ENCODE results near the gene FKBP15. TPM values are rescaled to one million over a fixed set of nuclear protein-coding genes. Genes with fewer than 3 reads are reported as not detected.
"Not testable (repeated sequence)": the region's sequence is repeated elsewhere in the genome, so short reads cannot be mapped to it uniquely, and the experiment has no call there.

FKBP15 gene
- total RNA-seq, 4 donors from 2014 or later, result 20.5 to 42.3 (median 32.0) TPM

- no peak for DNase-seq (ENCODE audit: low spot score)
- ATAC-seq (ENCODE audit: low FRiP score), result no peak
- no peak for TF ChIP-seq CTCF (IDR thresholded peaks at IDR 0.05)
These were observed 68.4 kb downstream of the FKBP15 start for GRCh38 chr9:113152699-113153098.

- DNase-seq (ENCODE audit: low spot score) (no peak), ATAC-seq (ENCODE audit: low FRiP score) (no peak)
- TF ChIP-seq CTCF (IDR thresholded peaks at IDR 0.05), result no peak
These were observed 69.1 kb downstream of the FKBP15 start for GRCh38 chr9:113151696-113152630.

GRCh38 chr9:113150670-113151611 is 70.1 kb downstream of the FKBP15 start, which contains the start of gene SLC31A2:
TSS of gene SLC31A2 (plus strand) at chr9:113151007. CDS start at chr9:113151075, 68 bp downstream.
- TF ChIP-seq CTCF (IDR thresholded peaks at IDR 0.05), result no peak
- peak; percentile 87 for ATAC-seq (ENCODE audit: low FRiP score)
- DNase-seq (ENCODE audit: low spot score), result peak; percentile 84

GRCh38 chr9:113149561-113149960 is 71.5 kb downstream of the FKBP15 start:
- DNase-seq (ENCODE audit: low spot score); ATAC-seq (ENCODE audit: low FRiP score): not testable (repeated sequence)

GRCh38 chr9:113148781-113149510 is 72.1 kb downstream of the FKBP15 start:
- TF ChIP-seq CTCF (IDR thresholded peaks at IDR 0.05), result no peak
- no peak for ATAC-seq (ENCODE audit: low FRiP score)
- DNase-seq (ENCODE audit: low spot score), result no peak

GRCh38 chr9:113148372-113148705 is 72.7 kb downstream of the FKBP15 start:
- DNase-seq (ENCODE audit: low spot score) (no peak), ATAC-seq (ENCODE audit: low FRiP score) (no peak)
- no peak for TF ChIP-seq CTCF (IDR thresholded peaks at IDR 0.05)
